ENCODE data around the gene SMIM24. TPM values are rescaled to one million over a fixed set of nuclear protein-coding genes. Genes with fewer than 3 reads are reported as not detected.

Gene SMIM24
- total and polyA plus RNA-seq, 9 of the 15 experiments (the other 6 are each of a cell fraction or from before 2014, with no cell fraction given): 0.45 to 12.3 (median 1.4) TPM; not detected in 1

GRCh38 chr19:3470500-3471128 is 9.7 kb downstream of the SMIM24 start:
- CTCF ChIA-PET (ENCODE audit: low intra/inter-chr PET ratio): interaction anchor here (0.9 to 2.4 kb wide), 3 partner anchors 146 to 166 kb away, joined by 3 to 11 read pairs (median 8); no protein-coding TSS in a partner anchor

More at GRCh38 chr19:3470500-3471128, 9.7 kb downstream of the SMIM24 start:
- ATAC-seq (no peak), DNase-seq (ENCODE audit: extremely low read depth in 1 of 4, low spot score in 3 of 4) (no peak), FAIRE-seq (peak; percentile 64)
- in situ Hi-C loops (cut with MboI): loop anchor here (5.0 kb wide), 1 partner anchor 143 kb away; no protein-coding TSS in a partner anchor
- TF ChIP-seq RNF219 (CRISPR knock-in tag; IDR thresholded peaks at IDR 0.05) (no peak), TEAD2 (tag; IDR thresholded peaks at IDR 0.05) (no peak), ZKSCAN1 (IDR thresholded peaks at IDR 0.05; ENCODE audit: low read depth, low read length) (no peak), MAFG (tag; conservative IDR thresholded peaks at IDR 0.05) (no peak), E2F5 (CRISPR knock-in tag; IDR thresholded peaks at IDR 0.05) (no peak), EP400 (IDR thresholded peaks at IDR 0.05) (no peak), NCOA4 (IDR thresholded peaks at IDR 0.05; ENCODE audit: partially characterized antibody) (no peak), CREB3L1 (IDR thresholded peaks at IDR 0.05; ENCODE audit: borderline replicate concordance, low read depth) (no peak), EHMT2 (IDR thresholded peaks at IDR 0.05) (no peak), RBM25 (IDR thresholded peaks at IDR 0.05; ENCODE audit: low read depth, low read length, severe bottlenecking) (no peak)
- TF ChIP-seq, protein P1, sequence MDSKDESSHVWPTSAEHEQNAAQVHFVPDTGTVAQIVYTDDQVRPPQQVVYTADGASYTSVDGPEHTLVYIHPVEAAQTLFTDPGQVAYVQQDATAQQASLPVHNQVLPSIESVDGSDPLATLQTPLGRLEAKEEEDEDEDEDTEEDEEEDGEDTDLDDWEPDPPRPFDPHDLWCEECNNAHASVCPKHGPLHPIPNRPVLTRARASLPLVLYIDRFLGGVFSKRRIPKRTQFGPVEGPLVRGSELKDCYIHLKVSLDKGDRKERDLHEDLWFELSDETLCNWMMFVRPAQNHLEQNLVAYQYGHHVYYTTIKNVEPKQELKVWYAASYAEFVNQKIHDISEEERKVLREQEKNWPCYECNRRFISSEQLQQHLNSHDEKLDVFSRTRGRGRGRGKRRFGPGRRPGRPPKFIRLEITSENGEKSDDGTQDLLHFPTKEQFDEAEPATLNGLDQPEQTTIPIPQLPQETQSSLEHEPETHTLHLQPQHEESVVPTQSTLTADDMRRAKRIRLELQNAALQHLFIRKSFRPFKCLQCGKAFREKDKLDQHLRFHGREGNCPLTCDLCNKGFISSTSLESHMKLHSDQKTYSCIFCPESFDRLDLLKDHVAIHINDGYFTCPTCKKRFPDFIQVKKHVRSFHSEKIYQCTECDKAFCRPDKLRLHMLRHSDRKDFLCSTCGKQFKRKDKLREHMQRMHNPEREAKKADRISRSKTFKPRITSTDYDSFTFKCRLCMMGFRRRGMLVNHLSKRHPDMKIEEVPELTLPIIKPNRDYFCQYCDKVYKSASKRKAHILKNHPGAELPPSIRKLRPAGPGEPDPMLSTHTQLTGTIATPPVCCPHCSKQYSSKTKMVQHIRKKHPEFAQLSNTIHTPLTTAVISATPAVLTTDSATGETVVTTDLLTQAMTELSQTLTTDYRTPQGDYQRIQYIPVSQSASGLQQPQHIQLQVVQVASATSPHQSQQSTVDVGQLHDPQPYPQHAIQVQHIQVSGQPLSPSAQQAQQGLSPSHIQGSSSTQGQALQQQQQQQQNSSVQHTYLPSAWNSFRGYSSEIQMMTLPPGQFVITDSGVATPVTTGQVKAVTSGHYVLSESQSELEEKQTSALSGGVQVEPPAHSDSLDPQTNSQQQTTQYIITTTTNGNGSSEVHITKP (IDR thresholded peaks at IDR 0.05; ENCODE audit: partially characterized antibody): no peak
- H3K9me1 ChIP-seq (ENCODE audit: control insufficient read depth, insufficient read depth, low read length): no peaks in the 10 kb centered on the region
- H3K27me3 ChIP-seq (ENCODE audit: control insufficient read depth in 2 of 2, insufficient read depth in 2 of 2, low read length in 2 of 2): no peaks in the 10 kb centered on the region
- H3K9me3 ChIP-seq (replicated peaks; ENCODE audit: control insufficient read depth, insufficient read depth, low read depth, low read length): peaks cover 7% of the 10 kb centered on the region
- H3K9ac ChIP-seq (ENCODE audit: insufficient read depth in 1 of 2, low read depth in 2 of 2, low read length in 2 of 2): no peak overlapping the region
- no peaks in the 10 kb centered on the region for H3K36me3 ChIP-seq (ENCODE audit: control insufficient read depth, insufficient read depth, low read length)
- intact Hi-C loops (cut with micrococcal nuclease): no loop called here
- no peak overlapping the region for H3K4me2 ChIP-seq (ENCODE audit: insufficient read depth, low read length)
- no peaks in the 10 kb centered on the region for H4K20me1 ChIP-seq (replicated peaks; ENCODE audit: control insufficient read depth, insufficient read depth, low read length)
- BruUV-seq (replicated peaks): no TSS peak
- no peak overlapping the region for H3K4me3 ChIP-seq
- peaks cover 0 to 14% of the 10 kb centered on the region in 2 experiments; a peak in 2 of 5 replicates for H3K4me1 ChIP-seq (replicated peaks in 1 of 2; ENCODE audit: control insufficient read depth in 2 of 2, insufficient read depth in 2 of 2, low read length in 2 of 2)
- H3K79me2 ChIP-seq (ENCODE audit: control insufficient read depth, insufficient read depth, low read length): no peaks in the 10 kb centered on the region
- POLR2A ChIA-PET: interaction anchor here (0.7 to 1.2 kb wide), 3 partner anchors 13 to 51 kb away, joined by 3 read pairs; no protein-coding TSS in a partner anchor
- H3K27ac ChIP-seq (ENCODE audit: extremely low read depth, low read depth, low read length): no peak overlapping the region
- WGBS (ENCODE audit: insufficient coverage, low coverage, missing lambda C conversion rate): 26% methylated on average over 10 of the region's 11 CpGs
- H2AFZ ChIP-seq (ENCODE audit: low read depth, low read length): no peak overlapping the region
